Measurements from ENCODE around the gene ATP5MC2.
A peak's percentile ranks its signal among the peaks of the same experiment; 100 is the strongest.
"Not testable (repeated sequence)": the region's sequence is repeated elsewhere in the genome, so short reads cannot be mapped to it uniquely, and the experiment has no call there.

ATP5MC2 gene

GRCh38 chr12:53675701-53676607, at the start of gene ATP5MC2:
Gene ATP5MC2, minus strand, starts transcription at chr12:53676083. Its CDS starts 3,469 bp downstream, at chr12:53672614.
- peak; percentile 95 to 97 for DNase-seq

- DNase-seq, result no peak
Observed at GRCh38 chr12:53722450-53723041, 46.7 kb upstream of the ATP5MC2 start.

GRCh38 chr12:53720946-53721345, 45.1 kb upstream of the ATP5MC2 start:
- DNase-seq, result no peak

DNA sequence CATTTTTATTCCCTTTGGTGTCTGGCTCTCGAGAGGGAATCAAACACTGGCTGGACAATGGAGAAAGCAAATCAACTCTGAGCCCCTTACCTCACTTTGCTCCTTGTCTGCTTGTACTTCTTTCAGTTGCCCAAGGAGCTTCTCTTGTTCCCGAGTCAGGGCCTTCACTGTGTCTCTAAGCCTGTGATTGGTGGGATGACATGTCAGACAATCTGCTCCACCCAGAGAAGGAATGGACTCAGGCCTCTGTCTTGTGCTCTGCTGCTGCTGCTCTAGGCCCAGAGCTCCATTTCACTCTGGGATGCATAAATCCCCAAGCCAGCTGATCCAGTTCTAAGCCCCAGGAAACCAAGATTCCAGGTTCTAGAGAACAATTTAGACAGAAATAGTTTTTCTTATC, 43.8 kb upstream of the ATP5MC2 start:
- DNase-seq, result no peak

DNA sequence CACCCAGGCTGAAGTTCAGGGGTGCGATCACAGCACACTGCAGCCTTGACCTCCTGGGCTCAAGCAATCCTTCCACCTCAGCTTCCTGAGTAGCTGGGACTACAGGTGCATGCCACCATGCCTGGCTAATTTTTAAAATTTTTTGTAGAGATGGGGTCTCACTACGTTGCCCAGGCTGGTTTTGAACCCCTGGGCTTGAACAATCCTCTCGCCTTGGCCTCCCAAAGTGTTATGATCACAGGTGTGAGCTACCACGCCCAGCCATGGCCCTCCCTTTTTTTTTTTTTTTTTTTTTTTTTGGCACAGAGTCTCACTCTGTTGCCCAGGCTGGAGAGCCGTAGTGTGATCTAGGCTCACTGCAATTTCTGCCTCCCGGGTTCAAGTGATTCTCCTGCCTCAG, 42.7 kb upstream of the ATP5MC2 start:
- not testable (repeated sequence) for DNase-seq

- DNase-seq, result no peak
Observed at GRCh38 chr12:53717319-53717718, 41.4 kb upstream of the ATP5MC2 start.

DNA sequence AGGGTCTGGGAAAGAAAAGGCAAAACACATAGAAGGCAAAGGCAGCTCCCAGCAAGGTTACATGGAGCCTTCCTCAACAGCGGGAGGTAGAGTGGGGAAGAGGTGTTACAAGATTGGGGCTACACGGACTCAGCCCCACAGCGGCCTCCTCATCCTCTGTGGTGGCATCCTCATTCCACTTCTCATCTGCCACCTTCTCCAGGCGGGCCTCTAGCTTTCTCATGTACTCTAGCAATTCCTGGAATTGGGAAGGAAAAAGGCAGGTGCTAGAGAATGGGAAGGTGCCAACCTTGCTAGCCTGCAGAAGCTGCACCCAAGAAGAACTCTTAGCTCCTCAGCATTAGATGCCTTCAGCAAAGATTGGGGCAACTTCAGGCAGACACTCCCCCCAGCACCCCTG, 38.1 kb upstream of the ATP5MC2 start:
- no peak for DNase-seq

- DNase-seq, result no peak
Observed at GRCh38 chr12:53713516-53713915, 37.6 kb upstream of the ATP5MC2 start.

DNA sequence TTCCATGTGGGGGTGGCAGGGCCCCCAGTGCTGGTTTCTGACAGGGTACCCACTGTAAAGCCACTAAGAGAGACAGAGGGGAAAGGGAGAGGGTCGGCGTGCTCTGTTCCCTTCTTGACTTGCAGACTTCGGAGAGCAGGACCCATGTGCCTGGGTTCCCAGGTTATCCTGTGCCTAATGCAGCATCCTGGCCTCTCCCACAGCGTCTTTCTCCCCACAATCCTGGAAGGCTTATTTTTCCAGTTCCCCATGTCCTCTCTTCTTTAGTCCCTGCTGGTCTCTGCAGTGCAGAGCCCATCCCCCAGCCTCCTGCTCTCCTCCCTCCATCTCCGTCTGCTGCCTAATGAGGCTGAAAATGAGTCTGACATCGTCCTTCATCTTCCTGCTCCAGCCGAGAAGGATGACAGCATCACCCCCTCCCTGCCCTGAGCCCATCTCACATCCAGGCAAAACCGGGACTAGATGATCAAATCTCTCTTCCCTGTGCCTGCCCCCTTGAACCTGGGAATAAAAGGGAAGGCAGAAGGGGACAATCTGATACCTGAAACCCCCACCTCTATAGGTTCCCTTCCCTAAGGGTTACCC, 36.3 kb upstream of the ATP5MC2 start:
- DNase-seq, result no peak

DNA sequence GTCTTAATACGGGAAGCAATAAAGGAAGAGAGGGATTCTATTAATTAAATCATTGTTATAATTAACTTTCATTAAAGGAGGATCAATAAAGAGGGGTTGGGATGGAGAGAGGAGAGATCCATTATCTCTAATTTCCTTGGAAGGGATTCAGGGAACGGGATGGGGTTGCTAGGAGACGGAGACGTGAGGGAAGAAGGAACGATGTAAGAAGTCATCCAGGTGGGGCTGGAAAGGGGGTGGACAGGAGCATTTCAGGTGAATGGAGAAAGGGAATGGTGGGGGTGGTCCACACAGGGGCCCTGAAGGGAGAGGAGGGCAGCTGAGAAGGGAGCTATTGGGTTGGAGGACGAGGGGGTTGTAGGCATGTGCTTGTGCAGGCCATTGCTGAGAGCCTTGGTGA, 34.2 kb upstream of the ATP5MC2 start:
- no peak for DNase-seq

DNA sequence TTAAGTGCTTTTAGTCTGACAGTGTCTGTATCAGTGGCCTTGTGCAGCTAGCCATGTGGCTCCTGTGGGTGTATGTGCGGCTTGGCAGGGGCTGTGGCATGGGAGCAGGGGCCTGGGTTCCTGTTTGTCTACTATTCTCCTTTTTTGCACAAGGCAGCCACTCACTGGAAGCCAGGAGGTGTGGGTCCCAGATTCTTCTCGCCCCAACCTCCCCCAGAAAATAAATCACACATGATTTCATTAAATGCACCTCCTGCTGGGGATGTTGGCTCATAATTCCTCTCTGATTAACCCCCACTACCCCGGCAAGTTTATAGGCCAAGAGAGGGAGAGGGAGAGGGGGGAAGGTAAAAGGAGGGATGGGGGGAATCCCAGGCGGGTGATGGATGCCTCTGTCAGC, 33.8 kb upstream of the ATP5MC2 start:
- no peak for DNase-seq

DNA sequence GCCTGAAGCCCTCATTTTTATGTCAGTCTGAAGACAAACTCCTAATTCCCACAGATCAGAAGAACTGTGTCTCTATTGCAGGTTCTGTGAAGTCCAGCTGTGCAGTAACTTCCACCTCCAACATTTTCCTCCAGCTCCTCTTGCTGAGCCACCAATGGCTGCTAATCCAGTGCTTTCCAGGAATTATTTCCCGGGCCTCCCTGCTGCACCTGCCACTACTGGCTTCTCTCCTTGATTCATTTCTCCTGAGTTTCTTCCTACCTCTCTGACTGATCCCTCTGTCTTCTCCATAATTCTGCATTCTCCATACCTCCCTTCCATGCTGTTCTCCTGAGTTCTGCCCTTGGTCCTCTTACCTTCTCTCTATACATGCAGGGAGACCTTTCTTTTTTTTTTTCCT, 30.2 kb upstream of the ATP5MC2 start:
- no peak for DNase-seq

DNA sequence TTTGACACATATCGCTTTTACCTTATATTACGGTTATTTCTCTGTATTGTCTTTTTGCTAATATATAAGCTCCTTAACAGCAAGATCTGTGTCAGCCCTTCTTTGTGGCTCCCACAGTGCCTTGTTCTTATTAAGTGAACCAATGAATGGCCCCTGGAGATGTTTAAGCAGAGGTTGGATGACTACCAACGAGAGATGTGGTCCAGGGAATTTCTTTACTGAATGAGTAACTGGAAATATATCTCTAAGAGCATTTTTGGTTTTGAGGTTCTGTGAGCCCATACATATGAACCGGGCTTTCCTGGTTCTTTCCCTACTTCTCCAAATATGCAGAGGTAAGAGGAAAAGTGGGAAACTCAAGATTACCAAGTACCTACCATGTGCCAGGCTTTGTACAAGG, 27.9 kb upstream of the ATP5MC2 start:
- DNase-seq, result no peak

DNA sequence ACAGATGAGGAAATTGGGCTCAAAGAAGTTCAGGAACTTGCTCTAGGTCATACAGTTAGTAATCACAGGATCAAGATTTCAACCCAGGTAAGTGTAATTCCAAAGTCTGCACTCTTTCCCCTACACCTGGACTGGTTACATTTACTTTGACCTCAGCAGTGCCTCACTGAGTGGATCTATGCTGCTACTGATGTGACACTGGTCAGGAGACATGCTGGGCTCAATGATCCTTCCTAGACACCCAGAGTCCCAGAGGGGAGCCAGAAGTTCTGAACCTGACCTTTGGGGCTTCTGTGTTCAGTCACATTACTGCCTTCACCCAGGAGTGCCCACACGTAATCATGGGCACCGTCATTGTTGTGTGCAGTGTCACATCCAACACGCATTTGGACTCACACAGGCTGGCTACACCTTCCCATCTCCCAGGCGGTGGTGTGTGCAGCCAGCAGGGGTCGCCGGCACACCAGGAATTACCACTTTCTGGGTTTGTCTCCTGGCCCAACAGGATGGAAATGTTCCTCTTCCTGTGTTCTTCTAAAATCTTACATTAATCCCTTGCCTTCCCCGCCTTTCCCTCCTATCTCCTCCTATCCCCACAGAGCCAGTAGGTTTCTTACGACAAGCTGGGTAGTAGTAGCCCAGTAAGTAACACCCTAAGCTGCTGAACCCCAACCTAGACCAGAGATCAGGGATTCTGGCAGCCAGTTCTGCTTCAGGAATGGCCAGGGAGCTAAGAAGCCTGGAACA, 25.8 kb upstream of the ATP5MC2 start:
- peak; percentile 49 to 69 for DNase-seq

DNA sequence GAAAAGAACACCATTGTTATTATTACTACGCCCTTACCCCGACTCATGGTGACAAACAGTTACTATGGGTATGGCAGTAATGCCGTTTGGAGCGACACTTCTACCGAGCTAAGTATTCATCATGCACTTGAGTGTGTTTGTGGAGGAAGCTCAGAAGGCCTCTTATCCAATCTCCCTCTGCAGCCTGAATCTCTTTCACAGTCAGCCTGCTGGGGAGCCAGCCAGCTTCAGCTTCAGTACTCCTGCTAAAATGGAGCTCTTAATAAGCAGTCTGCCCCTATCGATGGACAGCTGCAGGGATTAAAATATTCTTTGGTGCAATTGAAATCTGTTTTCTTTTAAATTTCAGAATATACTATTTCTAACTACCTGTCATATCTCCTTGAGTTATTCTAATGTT, 24.7 kb upstream of the ATP5MC2 start:
- peak; percentile 38 to 77 for DNase-seq

DNA sequence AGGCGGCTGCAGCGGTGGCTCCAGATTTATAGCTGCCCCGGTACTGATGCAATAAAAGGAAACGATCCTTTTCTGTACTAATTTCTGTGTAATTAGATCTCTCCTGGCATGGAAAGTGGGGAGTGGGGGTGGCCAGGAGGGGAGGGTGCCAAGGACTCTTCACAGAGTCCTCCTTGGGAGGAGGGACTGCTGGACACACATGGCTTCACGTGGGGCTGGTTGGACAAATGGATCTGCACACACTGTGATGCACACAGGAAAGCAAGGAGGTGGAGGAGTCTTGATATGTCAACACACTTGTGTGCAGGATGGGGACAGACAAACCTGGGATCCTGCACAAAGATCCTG, 23.8 kb upstream of the ATP5MC2 start:
- no peak for DNase-seq

DNA sequence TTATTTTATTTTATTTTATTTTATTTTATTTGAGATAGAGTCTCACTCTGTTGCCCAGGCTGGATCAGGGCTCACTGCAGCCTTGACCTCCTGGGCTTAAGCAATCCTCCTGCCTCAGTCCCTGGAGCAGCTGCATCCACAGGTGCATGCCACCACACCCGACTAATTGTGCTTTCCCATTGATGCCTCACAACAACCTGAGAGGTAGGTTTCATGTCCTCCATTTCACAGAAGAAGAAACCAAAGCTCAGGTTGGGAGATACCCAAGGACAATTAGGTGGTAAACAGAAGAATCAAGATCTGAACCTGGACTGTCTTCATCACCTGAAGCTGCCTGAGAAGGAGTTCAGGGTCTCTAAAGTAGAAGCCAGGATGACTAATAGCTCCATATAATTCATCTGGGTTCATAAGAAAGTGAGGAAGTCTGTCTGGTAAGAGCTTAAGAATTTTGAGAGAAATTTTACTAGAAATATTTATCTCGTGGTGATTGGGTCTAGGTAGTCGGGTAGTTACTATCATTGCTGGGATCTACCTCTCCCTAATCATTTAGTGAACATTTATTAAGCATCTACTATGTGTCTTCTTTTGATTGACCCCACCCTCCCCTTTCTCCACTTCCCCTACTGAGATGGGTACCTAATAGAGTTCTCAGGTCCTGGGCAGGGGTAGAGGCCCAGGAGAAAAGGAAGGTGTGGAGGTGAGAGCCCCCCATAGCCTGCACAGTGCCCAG, 23.2 kb upstream of the ATP5MC2 start:
- no peak for DNase-seq

- no peak for DNase-seq
Observed at GRCh38 chr12:53696655-53697331, 20.9 kb upstream of the ATP5MC2 start.

- peak; percentile 84 to 93 for DNase-seq
Observed at GRCh38 chr12:53696285-53696654, 20.4 kb upstream of the ATP5MC2 start.

GRCh38 chr12:53695152-53696145, 19.6 kb upstream of the ATP5MC2 start:
- no peak for DNase-seq

GRCh38 chr12:53694756-53695151, 18.9 kb upstream of the ATP5MC2 start:
- no peak for DNase-seq

Data from NCI-H524 (cell line).